Stimulated activated memory B cell treated with anti-CD40 and anti-IgM and Interleukin-4, amounts not matched to agents 10 μg/mL and 1 μg/mL and 100 μg/mL, for 72 hours (primary cell): ENCODE data around the gene CADPS2.
"Not testable (repeated sequence)": the region's sequence is repeated elsewhere in the genome, so short reads cannot be mapped to it uniquely, and the experiment has no call there.

ENCODE experiments used
- ATAC-seq: fragments of 150-1000 bp; cut with Tn5 transposase; 2 replicates; pipeline ENCODE4 v1.10.0; 2021
- H3K27ac Mint-ChIP-seq: one replicate; pipeline ENCODE4 v1.8.0; 2022; ENCODE audit warnings: mild to moderate bottlenecking, mixed read lengths
- H3K27me3 Mint-ChIP-seq: one replicate; pipeline ENCODE4 v1.8.0; 2022; ENCODE audit warnings: mixed read lengths
- H3K36me3 Mint-ChIP-seq: one replicate; pipeline ENCODE4 v1.8.0; 2022; ENCODE audit warnings: mixed read lengths
- H3K4me1 Mint-ChIP-seq: one replicate; pipeline ENCODE4 v1.8.0; 2022; ENCODE audit warnings: mixed read lengths
- H3K4me3 Mint-ChIP-seq: one replicate; pipeline ENCODE4 v1.8.0; 2022; ENCODE audit warnings: mild to moderate bottlenecking, moderate library complexity, mixed read lengths
- H3K9me3 Mint-ChIP-seq: one replicate; pipeline ENCODE4 v1.8.0; 2022; ENCODE audit warnings: mixed read lengths

CADPS2 gene

GRCh38 chr7:122291189-122291588, 595.1 kb downstream of the CADPS2 start:
- Mint-ChIP-seq H3K27ac (no peak overlapping the region), H3K4me3 (no peak overlapping the region), H3K9me3 (peaks cover 6% of the 10 kb centered on the region), H3K4me1 (no peaks in the 10 kb centered on the region), H3K36me3 (no peaks in the 10 kb centered on the region), H3K27me3 (no peaks in the 10 kb centered on the region)
- ATAC-seq = no peak

- Mint-ChIP-seq H3K27ac (no peak overlapping the region), H3K27me3 (no peaks in the 10 kb centered on the region), H3K9me3 (peaks cover 6% of the 10 kb centered on the region), H3K36me3 (no peaks in the 10 kb centered on the region), H3K4me3 (no peak overlapping the region), H3K4me1 (no peaks in the 10 kb centered on the region)
- no peak for ATAC-seq
These were observed 595.8 kb downstream of the CADPS2 start for GRCh38 chr7:122290476-122290875.

GRCh38 chr7:122289426-122289825, 596.8 kb downstream of the CADPS2 start:
- Mint-ChIP-seq H3K4me3 (no peak overlapping the region), H3K27me3 (no peaks in the 10 kb centered on the region), H3K27ac (no peak overlapping the region), H3K36me3 (no peaks in the 10 kb centered on the region), H3K9me3 (peaks cover 6% of the 10 kb centered on the region), H3K4me1 (no peaks in the 10 kb centered on the region)
- ATAC-seq = no peak

GRCh38 chr7:122284608-122285007, 601.7 kb downstream of the CADPS2 start:
- not testable (repeated sequence) for H3K4me3 Mint-ChIP-seq, ATAC-seq, H3K9me3 Mint-ChIP-seq, H3K4me1 Mint-ChIP-seq, H3K27me3 Mint-ChIP-seq, H3K27ac Mint-ChIP-seq, H3K36me3 Mint-ChIP-seq

GRCh38 chr7:122273117-122273516, 613.1 kb downstream of the CADPS2 start:
- H3K36me3 Mint-ChIP-seq = no peaks in the 10 kb centered on the region
- no peak for ATAC-seq
- H3K27ac Mint-ChIP-seq = no peak overlapping the region
- H3K9me3 Mint-ChIP-seq = peaks cover 2% of the 10 kb centered on the region
- no peak overlapping the region for H3K4me3 Mint-ChIP-seq
- H3K4me1 Mint-ChIP-seq = no peaks in the 10 kb centered on the region
- H3K27me3 Mint-ChIP-seq = no peaks in the 10 kb centered on the region

- no peak overlapping the region for H3K4me3 Mint-ChIP-seq
- H3K27me3 Mint-ChIP-seq = no peaks in the 10 kb centered on the region
- ATAC-seq = no peak
- no peak overlapping the region for H3K27ac Mint-ChIP-seq
- H3K4me1 Mint-ChIP-seq = no peaks in the 10 kb centered on the region
- no peaks in the 10 kb centered on the region for H3K36me3 Mint-ChIP-seq
- H3K9me3 Mint-ChIP-seq = peaks cover 3% of the 10 kb centered on the region
These were observed 617.0 kb downstream of the CADPS2 start for GRCh38 chr7:122269241-122269640.
